HCT116 (cell line): ENCODE measurements around the gene CDH24. TPM values are rescaled to one million over a fixed set of nuclear protein-coding genes. Genes with fewer than 3 reads are reported as not detected.

Experiments used
- ATAC-seq: fragments of 200-7000 bp; cut with Tn5 transposase; 2 replicates; pipeline ENCODE4 v1.9.1; 2020; ENCODE audit warnings: mild to moderate bottlenecking, moderate library complexity
- BruUV-seq: library from RNA; stranded (reverse); fragments of 400-500 nt; replicated peaks from 2 replicates; lab custom pipeline; 2021; lab: Mats Ljungman, UMichigan
- CTCF ChIA-PET: fragments of 300-600 bp; sonication (Branson Sonifier 250); formaldehyde crosslinking; loops from one replicate; lab custom pipeline; 2021; ENCODE audit warnings: antibody characterized with exemption; lab: Charles Lee
- POLR2A ChIA-PET: fragments of 300-600, 350-600 bp; sonication (Branson Sonifier 250); formaldehyde crosslinking; loops from one replicate; lab custom pipeline; 2021; ENCODE audit warnings: antibody characterized with exemption; lab: Charles Lee
- RAD21 ChIA-PET, 2 experiments: fragments of 300-600 bp; sonication (Branson Sonifier 250); formaldehyde crosslinking; loops; one replicate each; lab custom pipeline; 2023; ENCODE audit warnings: low total read pairs in 2 of 2; ENCODE audit not compliant: uncharacterized antibody in 2 of 2, unreplicated experiment in 2 of 2, low non-redundant PET in 1 of 2; lab: Charles Lee
- DNase-seq: peaks from one replicate; pipeline ENCODE4 v3.0.0-alpha.2; 2010; ENCODE audit warnings: low read depth, low spot score
- H2AFZ ChIP-seq: fragments of 200-600 bp; shearing (Covaris generic), sonication (generic); 2 replicates; pipeline ENCODE4 v1.6.1; 2017; ENCODE audit warnings: low read depth, mixed run types, mixed read lengths, antibody characterized with exemption, low read length; ENCODE audit not compliant: poor library complexity, severe bottlenecking
- H3K27ac ChIP-seq: 2 replicates; pipeline ENCODE4 v1.5.1; 2012; ENCODE audit warnings: low read depth, low read length
- H3K27me3 ChIP-seq: fragments of 200-600 bp; sonication (generic); 2 replicates; pipeline ENCODE4 v1.6.1; 2016; ENCODE audit warnings: mixed run types, low read length, mixed read lengths; ENCODE audit not compliant: insufficient read depth
- H3K36me3 ChIP-seq, 2 experiments: fragments of 200-500 bp in 1 of 2; fragments of 200-600 bp in 1 of 2; sonication (Bioruptor generic) in 1 of 2; sonication (generic) in 1 of 2; 2 replicates each; pipeline versions ENCODE4 v1.5.1 to v1.6.1; 2014 to 2016; ENCODE audit warnings: low read length in 2 of 2, inconsistent platforms in 1 of 2, mixed read lengths in 1 of 2, mixed run types in 1 of 2; ENCODE audit not compliant: insufficient read depth in 2 of 2, control insufficient read depth in 1 of 2
- H3K4me1 ChIP-seq, 2 experiments: fragments of 200-600 bp in 1 of 2; sonication (generic) in 1 of 2; 2 replicates each; pipeline versions ENCODE4 v1.5.1 to v1.6.1; 2012 to 2017; ENCODE audit warnings: low read length in 2 of 2, inconsistent platforms in 1 of 2, mild to moderate bottlenecking in 1 of 2, mixed read lengths in 1 of 2, mixed run types in 1 of 2, moderate library complexity in 1 of 2; ENCODE audit not compliant: insufficient read depth in 2 of 2, control insufficient read depth in 1 of 2
- H3K4me2 ChIP-seq: fragments of 200-600 bp; sonication (generic); 2 replicates; pipeline ENCODE4 v1.6.1; 2017; ENCODE audit warnings: mixed run types, low read length, mixed read lengths
- H3K4me3 ChIP-seq, 2 experiments: fragments of 200-600 bp in 1 of 2; sonication (generic) in 1 of 2; replicated peaks in 1 of 2; 2 replicates each; pipeline ENCODE4 v1.5.1; 2011 to 2016; ENCODE audit warnings: low read length in 2 of 2, control low read depth in 1 of 2, low read depth in 1 of 2, mild to moderate bottlenecking in 1 of 2, mixed read lengths in 1 of 2, mixed run types in 1 of 2
- H3K79me2 ChIP-seq: fragments of 200-600 bp; sonication (generic); 2 replicates; pipeline ENCODE4 v1.6.1; 2017; ENCODE audit warnings: mild to moderate bottlenecking, mixed run types, low read length, moderate library complexity, mixed read lengths; ENCODE audit not compliant: insufficient read depth
- H3K9ac ChIP-seq: fragments of 200-600 bp; sonication (generic); 2 replicates; pipeline ENCODE4 v1.6.1; 2016; ENCODE audit warnings: low read length, mixed read lengths
- H3K9me2 ChIP-seq: fragments of 200-600 bp; sonication (generic), shearing (Covaris generic); 2 replicates; pipeline ENCODE4 v1.6.1; 2017; ENCODE audit warnings: mixed run types, mild to moderate bottlenecking, moderate library complexity; ENCODE audit not compliant: insufficient read depth
- H3K9me3 ChIP-seq, 2 experiments: fragments of 200-500 bp in 1 of 2; fragments of 200-600 bp in 1 of 2; sonication (Bioruptor generic) in 1 of 2; sonication (generic) in 1 of 2; 2 replicates each; pipeline ENCODE4 v1.6.1; 2014 to 2017; ENCODE audit warnings: low read length in 2 of 2, mixed read lengths in 2 of 2, inconsistent platforms in 1 of 2, low read depth in 1 of 2, mild to moderate bottlenecking in 1 of 2, mixed run types in 1 of 2, moderate library complexity in 1 of 2; ENCODE audit not compliant: control insufficient read depth in 1 of 2, insufficient read depth in 1 of 2
- H4K20me1 ChIP-seq: fragments of 200-600 bp; sonication (generic), shearing (Covaris generic); 2 replicates; pipeline ENCODE4 v1.6.1; 2017; ENCODE audit warnings: mixed run types, mild to moderate bottlenecking, moderate library complexity; ENCODE audit not compliant: insufficient read depth
- ATF3 ChIP-seq: IDR thresholded peaks from 2 replicates; pipeline ENCODE4 v1.6.1; 2012
- CBX3 ChIP-seq: IDR thresholded peaks from 2 replicates; pipeline ENCODE4 v1.6.1; 2012; ENCODE audit warnings: low read depth
- CEBPB ChIP-seq: IDR thresholded peaks from 2 replicates; pipeline ENCODE4 v1.6.1; 2012; ENCODE audit warnings: low read depth
- ELF1 ChIP-seq: IDR thresholded peaks from 2 replicates; pipeline ENCODE4 v1.6.1; 2012; ENCODE audit warnings: low read depth, borderline replicate concordance
- EZH2 ChIP-seq: fragments of 200-600 bp; sonication (generic); IDR thresholded peaks from 2 replicates; pipeline ENCODE4 v1.6.1; 2017; ENCODE audit warnings: antibody characterized with exemption, mixed run types
- JUND ChIP-seq: IDR thresholded peaks from 2 replicates; pipeline ENCODE4 v1.6.1; 2012
- MAX ChIP-seq: IDR thresholded peaks from 2 replicates; pipeline ENCODE4 v1.6.1; 2012
- POLR2A ChIP-seq: IDR thresholded peaks from 2 replicates; pipeline ENCODE4 v1.7.0; 2011; ENCODE audit warnings: borderline replicate concordance; ENCODE audit not compliant: insufficient read depth, insufficient read length; ENCODE audit errors: extremely low read depth
- POLR2AphosphoS5 ChIP-seq: IDR thresholded peaks from 2 replicates; pipeline ENCODE4 v1.6.1; 2011; ENCODE audit warnings: mild to moderate bottlenecking, low read depth, low read length, moderate library complexity
- RAD21 ChIP-seq: IDR thresholded peaks from 2 replicates; pipeline ENCODE4 v1.6.1; 2012; ENCODE audit warnings: low read depth, mild to moderate bottlenecking
- REST ChIP-seq: IDR thresholded peaks from 2 replicates; pipeline ENCODE4 v1.6.1; 2012; ENCODE audit warnings: low read depth
- SIN3A ChIP-seq: IDR thresholded peaks from 2 replicates; pipeline ENCODE4 v1.6.1; 2012; ENCODE audit warnings: low read depth
- TCF7L2 ChIP-seq: IDR thresholded peaks from 2 replicates; pipeline ENCODE4 v1.7.0; 2011; ENCODE audit warnings: borderline replicate concordance, inconsistent platforms; ENCODE audit not compliant: insufficient read depth, insufficient read length; ENCODE audit errors: extremely low read depth
- YY1 ChIP-seq: IDR thresholded peaks from 2 replicates; pipeline ENCODE4 v1.6.1; 2011; ENCODE audit warnings: low read length, low read depth, moderate library complexity, mild to moderate bottlenecking; ENCODE audit not compliant: insufficient replicate concordance; ENCODE audit errors: extremely low read depth
- ZFX ChIP-seq: fragments of 450-650 bp; IDR thresholded peaks from 2 replicates; pipeline ENCODE4 v1.6.1; 2017
- ZNF274 ChIP-seq: fragments of 200-500 bp; sonication (Bioruptor generic); IDR thresholded peaks from 2 replicates; pipeline ENCODE4 v1.6.1; 2014; ENCODE audit warnings: mild to moderate bottlenecking, low read depth, low read length, inconsistent platforms
- intact Hi-C: fragments of 100-400 bp; cut with micrococcal nuclease; formaldehyde crosslinking; loops from 2 replicates; pipeline ENCODE4 v1.10.0; 2022
- total RNA-seq: library from RNA; stranded (reverse); gene quantifications from one replicate; pipeline ENCODE4 v1.2.1, GENCODE V29; 2021; ENCODE audit not compliant: unreplicated experiment
- TF ChIP-seq, protein P1 (sequence below): IDR thresholded peaks from 2 replicates; pipeline ENCODE4 v1.6.1; 2011; ENCODE audit warnings: mild to moderate bottlenecking, low read length, moderate library complexity; ENCODE audit not compliant: insufficient replicate concordance; ENCODE audit errors: extremely low read depth
- TF ChIP-seq, protein P2 (sequence below), 3 experiments: fragments of 200-600 bp in 1 of 3; sonication (generic) in 1 of 3; IDR thresholded peaks in 2 of 3; conservative IDR thresholded peaks in 1 of 3; 2 replicates each; pipeline ENCODE4 v1.5.1; 2012 to 2017; ENCODE audit warnings: low read depth in 2 of 3, low read length in 2 of 3, antibody characterized with exemption in 1 of 3, borderline replicate concordance in 1 of 3, control low read depth in 1 of 3, mild to moderate bottlenecking in 1 of 3, mixed read lengths in 1 of 3, mixed run types in 1 of 3, moderate library complexity in 1 of 3; ENCODE audit not compliant: insufficient read depth in 1 of 3

Gene CDH24
- total RNA-seq, 1 experiment from 2014 or later = 19.3 TPM

DNA sequence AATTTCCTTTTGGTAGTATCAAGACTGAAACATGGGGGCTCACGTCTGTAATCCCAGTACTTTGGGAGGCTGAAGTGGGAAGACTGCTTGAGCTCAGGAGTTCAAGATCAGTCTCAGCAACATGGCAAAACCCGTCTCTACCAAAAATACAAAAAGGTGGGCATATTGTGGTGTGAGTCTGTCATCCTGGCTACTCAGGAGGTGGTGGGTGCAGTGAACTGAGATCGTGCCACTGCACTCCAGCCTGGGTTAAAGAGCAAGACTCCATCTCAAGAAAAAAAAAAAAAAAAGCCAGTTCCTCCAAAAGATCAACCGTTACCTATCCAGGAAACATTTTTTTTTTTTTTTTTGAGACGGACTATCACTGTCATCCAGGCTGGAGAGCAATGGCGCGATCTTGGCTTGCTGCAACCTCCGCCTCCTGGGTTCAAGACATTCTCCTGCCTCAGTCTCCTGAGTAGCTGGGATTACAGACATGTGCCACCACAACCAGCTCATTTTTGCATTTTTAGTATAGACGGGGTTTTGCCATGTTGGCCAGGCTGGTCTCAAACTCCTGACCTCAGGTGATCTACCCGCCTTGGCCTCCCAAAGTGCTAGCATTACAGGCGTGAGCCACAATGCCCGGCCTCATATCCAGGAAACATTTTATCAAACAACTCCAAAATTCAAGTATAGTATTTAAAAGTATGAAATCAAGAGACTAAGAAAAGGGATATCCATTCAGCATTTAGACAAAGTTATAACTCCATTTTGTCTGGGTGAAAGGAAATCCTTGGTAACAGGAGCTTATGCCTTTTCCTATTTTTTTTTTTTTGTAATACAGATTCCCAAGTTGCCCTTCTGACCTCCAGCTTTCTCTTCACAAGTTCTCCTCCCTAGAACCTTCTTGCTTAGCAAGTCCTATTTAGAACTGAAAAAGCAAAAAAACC is 34.2 kb upstream of the CDH24 start:
- Histone ChIP-seq H3K4me3 (no peak overlapping the region), H3K36me3 (peaks cover 46 to 47% of the 10 kb centered on the region in 2 experiments), H3K27ac (no peak overlapping the region), H3K27me3 (no peaks in the 10 kb centered on the region)
- intact Hi-C loops = no loop called here
- DNase-seq = no peak
- TF ChIP-seq ZFX (no peak), POLR2A (no peak), ATF3 (no peak), YY1 (no peak), POLR2AphosphoS5 (no peak), ELF1 (no peak), MAX (no peak), REST (no peak), SIN3A (no peak), RAD21 (no peak), ZNF274 (no peak), EZH2 (no peak), CBX3 (no peak), TCF7L2 (no peak), JUND (no peak), CEBPB (no peak)
- TF ChIP-seq, protein P1, sequence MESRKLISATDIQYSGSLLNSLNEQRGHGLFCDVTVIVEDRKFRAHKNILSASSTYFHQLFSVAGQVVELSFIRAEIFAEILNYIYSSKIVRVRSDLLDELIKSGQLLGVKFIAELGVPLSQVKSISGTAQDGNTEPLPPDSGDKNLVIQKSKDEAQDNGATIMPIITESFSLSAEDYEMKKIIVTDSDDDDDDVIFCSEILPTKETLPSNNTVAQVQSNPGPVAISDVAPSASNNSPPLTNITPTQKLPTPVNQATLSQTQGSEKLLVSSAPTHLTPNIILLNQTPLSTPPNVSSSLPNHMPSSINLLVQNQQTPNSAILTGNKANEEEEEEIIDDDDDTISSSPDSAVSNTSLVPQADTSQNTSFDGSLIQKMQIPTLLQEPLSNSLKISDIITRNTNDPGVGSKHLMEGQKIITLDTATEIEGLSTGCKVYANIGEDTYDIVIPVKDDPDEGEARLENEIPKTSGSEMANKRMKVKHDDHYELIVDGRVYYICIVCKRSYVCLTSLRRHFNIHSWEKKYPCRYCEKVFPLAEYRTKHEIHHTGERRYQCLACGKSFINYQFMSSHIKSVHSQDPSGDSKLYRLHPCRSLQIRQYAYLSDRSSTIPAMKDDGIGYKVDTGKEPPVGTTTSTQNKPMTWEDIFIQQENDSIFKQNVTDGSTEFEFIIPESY = no peak
- TF ChIP-seq, protein P2, sequence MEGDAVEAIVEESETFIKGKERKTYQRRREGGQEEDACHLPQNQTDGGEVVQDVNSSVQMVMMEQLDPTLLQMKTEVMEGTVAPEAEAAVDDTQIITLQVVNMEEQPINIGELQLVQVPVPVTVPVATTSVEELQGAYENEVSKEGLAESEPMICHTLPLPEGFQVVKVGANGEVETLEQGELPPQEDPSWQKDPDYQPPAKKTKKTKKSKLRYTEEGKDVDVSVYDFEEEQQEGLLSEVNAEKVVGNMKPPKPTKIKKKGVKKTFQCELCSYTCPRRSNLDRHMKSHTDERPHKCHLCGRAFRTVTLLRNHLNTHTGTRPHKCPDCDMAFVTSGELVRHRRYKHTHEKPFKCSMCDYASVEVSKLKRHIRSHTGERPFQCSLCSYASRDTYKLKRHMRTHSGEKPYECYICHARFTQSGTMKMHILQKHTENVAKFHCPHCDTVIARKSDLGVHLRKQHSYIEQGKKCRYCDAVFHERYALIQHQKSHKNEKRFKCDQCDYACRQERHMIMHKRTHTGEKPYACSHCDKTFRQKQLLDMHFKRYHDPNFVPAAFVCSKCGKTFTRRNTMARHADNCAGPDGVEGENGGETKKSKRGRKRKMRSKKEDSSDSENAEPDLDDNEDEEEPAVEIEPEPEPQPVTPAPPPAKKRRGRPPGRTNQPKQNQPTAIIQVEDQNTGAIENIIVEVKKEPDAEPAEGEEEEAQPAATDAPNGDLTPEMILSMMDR (IDR thresholded peaks at IDR 0.05 in 2 of 3, conservative IDR thresholded peaks at IDR 0.05 in 1 of 3; ENCODE audit: borderline replicate concordance in 1 of 3, insufficient read depth in 1 of 3, low read depth in 2 of 3, low read length in 2 of 3) = no peak
- TF ChIP-seq, all 23 proteins: peak for 0
- ChIA-PET RAD21 (no interaction called here), POLR2A (no interaction called here), CTCF (interaction anchor here (1.0 to 3.1 kb wide), 3 partner anchors 14 to 29 kb away, joined by 3 to 9 read pairs (median 4); no protein-coding TSS in a partner anchor)
- H4K20me1 ChIP-seq = peaks cover 6% of the 10 kb centered on the region; the same call in 1 of the 2 replicates
- H3K79me2 ChIP-seq = peaks cover 81% of the 10 kb centered on the region
- no peak for ATAC-seq
- H3K9me3 ChIP-seq = no peaks in the 10 kb centered on the region
- H3K9ac ChIP-seq = no peak overlapping the region
- H3K4me1 ChIP-seq = peaks cover 5 to 11% of the 10 kb centered on the region in 2 experiments; a peak in 2 of 4 replicates
- no TSS peak for BruUV-seq
- no peak overlapping the region for H3K4me2 ChIP-seq
- no peaks in the 10 kb centered on the region for H3K9me2 ChIP-seq
- H2AFZ ChIP-seq = no peak overlapping the region
